Liver (tissue), 9 donors: ENCODE results near the gene TMEM164. TPM values are rescaled to one million over a fixed set of nuclear protein-coding genes. Genes with fewer than 3 reads are reported as not detected.

Source experiments
- DNase-seq: peaks from one replicate; pipeline ENCODE4 v3.0.0-alpha.2; 2017; ENCODE audit warnings: low spot score
- H3K27ac ChIP-seq, 2 donors: one replicate each; pipeline ENCODE4 v1.7.0; 2013; ENCODE audit warnings: inconsistent platforms in 2 of 2, low read length in 2 of 2, control low read depth in 1 of 2, low read depth in 1 of 2, mild to moderate bottlenecking in 1 of 2
- H3K27me3 ChIP-seq, 4 donors: one replicate each; pipeline versions ENCODE4 v1.6.1 to v1.7.0; 2013; ENCODE audit warnings: low read length in 3 of 4, inconsistent platforms in 1 of 4, mild to moderate bottlenecking in 1 of 4, moderate library complexity in 1 of 4; ENCODE audit not compliant: control insufficient read depth in 4 of 4, insufficient read depth in 4 of 4
- H3K36me3 ChIP-seq, 4 donors: one replicate each; pipeline versions ENCODE4 v1.6.1 to v1.7.0; 2013; ENCODE audit warnings: low read length in 3 of 4, mild to moderate bottlenecking in 3 of 4, low read depth in 1 of 4, moderate library complexity in 1 of 4; ENCODE audit not compliant: control insufficient read depth in 4 of 4, insufficient read depth in 3 of 4
- H3K4me1 ChIP-seq, 4 donors: one replicate each; pipeline versions ENCODE4 v1.6.1 to v1.7.0; 2013; ENCODE audit warnings: low read length in 3 of 4, mild to moderate bottlenecking in 3 of 4, moderate library complexity in 1 of 4; ENCODE audit not compliant: control insufficient read depth in 4 of 4, insufficient read depth in 4 of 4
- H3K4me3 ChIP-seq, 3 donors: one replicate each; pipeline versions ENCODE4 v1.6.1 to v1.7.0; 2013; ENCODE audit warnings: low read length in 3 of 3, control low read depth in 1 of 3, low read depth in 1 of 3, mild to moderate bottlenecking in 1 of 3
- H3K9ac ChIP-seq, 2 donors: one replicate each; pipeline ENCODE4 v1.7.0; 2013; ENCODE audit warnings: low read length in 2 of 2, mild to moderate bottlenecking in 2 of 2, moderate library complexity in 2 of 2, control low read depth in 1 of 2, low read depth in 1 of 2
- H3K9me3 ChIP-seq, 4 donors: one replicate each; pipeline versions ENCODE4 v1.6.1 to v1.7.0; 2013; ENCODE audit warnings: low read length in 3 of 4; ENCODE audit not compliant: control insufficient read depth in 4 of 4
- ATF3 ChIP-seq: IDR thresholded peaks from 2 replicates; pipeline ENCODE4 v1.6.1; 2016; ENCODE audit warnings: antibody characterized with exemption
- CTCF ChIP-seq: fragments of 150-350 bp; IDR thresholded peaks from 2 replicates; pipeline ENCODE4 v1.5.1; 2017; ENCODE audit warnings: improper control_type of control experiment, low read depth, low read length; ENCODE audit not compliant: missing input control
- EGR1 ChIP-seq, 2 donors: IDR thresholded peaks; 2 replicates each; pipeline ENCODE4 v1.6.1; 2016 to 2018; ENCODE audit warnings: antibody characterized with exemption in 2 of 2, low read depth in 2 of 2
- FOXA1 ChIP-seq: IDR thresholded peaks from 2 replicates; pipeline ENCODE4 v1.6.1; 2016; ENCODE audit warnings: antibody characterized with exemption
- FOXA2 ChIP-seq: IDR thresholded peaks from 2 replicates; pipeline ENCODE4 v1.6.1; 2016; ENCODE audit warnings: antibody characterized with exemption
- GABPA ChIP-seq, 2 donors: IDR thresholded peaks in 1 of 2; conservative IDR thresholded peaks in 1 of 2; 2 replicates each; pipeline ENCODE4 v1.6.1; 2016; ENCODE audit warnings: antibody characterized with exemption in 2 of 2, mild to moderate bottlenecking in 1 of 2, moderate library complexity in 1 of 2
- HNF4A ChIP-seq, 2 donors: conservative IDR thresholded peaks; 2 replicates each; pipeline ENCODE4 v1.6.1; 2016; ENCODE audit warnings: antibody characterized with exemption in 2 of 2, mild to moderate bottlenecking in 2 of 2
- HNF4G ChIP-seq: IDR thresholded peaks from 2 replicates; pipeline ENCODE4 v1.6.1; 2016; ENCODE audit warnings: antibody characterized with exemption
- JUND ChIP-seq, 2 donors: IDR thresholded peaks; 2 replicates each; pipeline ENCODE4 v1.6.1; 2016; ENCODE audit warnings: antibody characterized with exemption in 2 of 2
- MAX ChIP-seq: IDR thresholded peaks from 2 replicates; pipeline ENCODE4 v1.6.1; 2016; ENCODE audit warnings: antibody characterized with exemption
- NR2F2 ChIP-seq: IDR thresholded peaks from 2 replicates; pipeline ENCODE4 v1.6.1; 2016; ENCODE audit warnings: antibody characterized with exemption
- RAD21 ChIP-seq, 2 donors: IDR thresholded peaks; 2 replicates each; pipeline ENCODE4 v1.6.1; 2016; ENCODE audit warnings: antibody characterized with exemption in 2 of 2, mild to moderate bottlenecking in 2 of 2
- REST ChIP-seq: IDR thresholded peaks from 2 replicates; pipeline ENCODE4 v1.6.1; 2016; ENCODE audit warnings: antibody characterized with exemption, mild to moderate bottlenecking
- RXRA ChIP-seq, 2 donors: IDR thresholded peaks; 2 replicates each; pipeline ENCODE4 v1.6.1; 2017 to 2018; ENCODE audit warnings: antibody characterized with exemption in 2 of 2, mild to moderate bottlenecking in 1 of 2
- SP1 ChIP-seq: IDR thresholded peaks from 2 replicates; pipeline ENCODE4 v1.6.1; 2018; ENCODE audit warnings: antibody characterized with exemption, mild to moderate bottlenecking
- TAF1 ChIP-seq: conservative IDR thresholded peaks from 2 replicates; pipeline ENCODE4 v1.6.1; 2016; ENCODE audit warnings: antibody characterized with exemption, mild to moderate bottlenecking
- YY1 ChIP-seq: IDR thresholded peaks from 2 replicates; pipeline ENCODE4 v1.6.1; 2016; ENCODE audit warnings: antibody characterized with exemption, mild to moderate bottlenecking
- ZBTB33 ChIP-seq: IDR thresholded peaks from 2 replicates; pipeline ENCODE4 v1.6.1; 2016; ENCODE audit warnings: antibody characterized with exemption
- WGBS: extraction: QIAGEN DNeasy Blood & Tissue Kit; methylation state at CpG from one replicate; pipeline ENCODE4 v1.1.7; 2013; 5-methylcytosine and 5-hydroxymethylcytosine counted together
- polyA plus RNA-seq, 2 donors: library from polyadenylated mRNA; stranded (reverse) in 1 of 2; unstranded in 1 of 2; fragments of 200-250 nt in 1 of 2; fragments of >200 nt in 1 of 2; fragmentation: Nextera tagmentation in 1 of 2; extraction: Ambion mirVana in 1 of 2; gene quantifications; one replicate each; pipeline versions ENCODE4 v1.2.1 to v1.2.3, GENCODE V29; 2013 to 2015
- total RNA-seq, 2 donors: library from RNA; depleted of rRNA; stranded (reverse); fragments of >200 nt; gene quantifications; one replicate each; pipeline ENCODE4 v1.2.3, GENCODE V29; 2014
- donor health status: healthy.
- donor health status: healthy.
- donor health status: healthy.
- donor health status: healthy.
- donor health status: healthy.

The TMEM164 gene
- total and polyA plus RNA-seq, 4 donors: 0.40 to 8.5 (median 2.9) TPM

GRCh38 chrX:110194977-110195376 lies 192.1 kb downstream of the TMEM164 start:
- Histone ChIP-seq H3K9me3 (no peaks in the 10 kb centered on the region), H3K4me3 (no peak overlapping the region), H3K36me3 (peaks cover 0 to 5% (median 1%) of the 10 kb centered on the region in 4 donors), H3K27ac (no peak overlapping the region), H3K4me1 (no peaks in the 10 kb centered on the region), H3K27me3 (peaks cover 0 to 4% (median 0%) of the 10 kb centered on the region in 4 donors), H3K9ac (no peak overlapping the region)
- 78% methylated on average over 3 of the region's 3 CpGs for WGBS
- DNase-seq: no peak
- TF ChIP-seq SP1: no peak
- TF ChIP-seq FOXA1: no peak
- no peak for TF ChIP-seq CTCF
- no peak for TF ChIP-seq JUND (IDR thresholded peaks at IDR 0.05)
- no peak for TF ChIP-seq GABPA (IDR thresholded peaks at IDR 0.05 in 1 of 2, conservative IDR thresholded peaks at IDR 0.05 in 1 of 2)
- TF ChIP-seq HNF4G: no peak
- TF ChIP-seq RXRA (IDR thresholded peaks at IDR 0.05): no peak
- no peak for TF ChIP-seq ZBTB33
- TF ChIP-seq YY1: no peak
- no peak for TF ChIP-seq RAD21 (IDR thresholded peaks at IDR 0.05)
- no peak for TF ChIP-seq HNF4A (conservative IDR thresholded peaks at IDR 0.05)
- TF ChIP-seq REST: no peak
- no peak for TF ChIP-seq ATF3
- TF ChIP-seq FOXA2: no peak
- TF ChIP-seq EGR1 (IDR thresholded peaks at IDR 0.05; ENCODE audit: low read depth in 2 of 2): no peak
- TF ChIP-seq MAX: no peak
- no peak for TF ChIP-seq NR2F2
- TF ChIP-seq TAF1: no peak
